Measurements from ENCODE around the gene STEAP1B. TPM values are rescaled to one million over a fixed set of nuclear protein-coding genes. Genes with fewer than 3 reads are reported as not detected.
A peak's percentile ranks its signal among the peaks of the same experiment; 100 is the strongest.
"Not testable (repeated sequence)": the region's sequence is repeated elsewhere in the genome, so short reads cannot be mapped to it uniquely, and the experiment has no call there.

The STEAP1B gene
- total and polyA plus RNA-seq, 2 experiments from 2014 or later = 0.16 TPM; not detected in 1

DNA sequence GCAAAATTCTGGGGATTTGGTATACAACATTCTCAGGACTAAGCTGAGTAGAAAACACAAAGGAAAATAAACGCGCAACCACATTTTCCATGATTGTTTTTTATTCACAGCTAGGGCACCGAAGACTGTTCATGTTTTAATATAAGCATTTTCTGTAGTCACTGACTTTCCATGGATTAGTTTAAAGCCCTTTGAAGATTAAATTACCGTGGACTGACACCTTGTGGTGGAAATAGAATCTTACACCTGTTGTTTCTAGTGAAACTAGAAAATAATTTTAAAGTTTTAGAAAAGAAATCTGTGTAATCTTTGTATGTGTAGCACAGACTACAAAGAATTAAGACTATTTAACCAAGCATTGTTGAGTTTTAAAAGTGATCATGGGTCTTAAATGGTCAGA, 1.3 kb upstream of the STEAP1B start:
- DNase-seq (ENCODE audit: low read depth in 1 of 2, low spot score in 1 of 2) = peak; percentile 36 to 44
- H3K4me3 ChIP-seq; H3K4me1 ChIP-seq (ENCODE audit: low read depth); H3K27me3 ChIP-seq; H3K27ac ChIP-seq; H3K36me3 ChIP-seq; H3K9me3 ChIP-seq (ENCODE audit: low read depth): not testable (repeated sequence)
- TF ChIP-seq, protein P1, sequence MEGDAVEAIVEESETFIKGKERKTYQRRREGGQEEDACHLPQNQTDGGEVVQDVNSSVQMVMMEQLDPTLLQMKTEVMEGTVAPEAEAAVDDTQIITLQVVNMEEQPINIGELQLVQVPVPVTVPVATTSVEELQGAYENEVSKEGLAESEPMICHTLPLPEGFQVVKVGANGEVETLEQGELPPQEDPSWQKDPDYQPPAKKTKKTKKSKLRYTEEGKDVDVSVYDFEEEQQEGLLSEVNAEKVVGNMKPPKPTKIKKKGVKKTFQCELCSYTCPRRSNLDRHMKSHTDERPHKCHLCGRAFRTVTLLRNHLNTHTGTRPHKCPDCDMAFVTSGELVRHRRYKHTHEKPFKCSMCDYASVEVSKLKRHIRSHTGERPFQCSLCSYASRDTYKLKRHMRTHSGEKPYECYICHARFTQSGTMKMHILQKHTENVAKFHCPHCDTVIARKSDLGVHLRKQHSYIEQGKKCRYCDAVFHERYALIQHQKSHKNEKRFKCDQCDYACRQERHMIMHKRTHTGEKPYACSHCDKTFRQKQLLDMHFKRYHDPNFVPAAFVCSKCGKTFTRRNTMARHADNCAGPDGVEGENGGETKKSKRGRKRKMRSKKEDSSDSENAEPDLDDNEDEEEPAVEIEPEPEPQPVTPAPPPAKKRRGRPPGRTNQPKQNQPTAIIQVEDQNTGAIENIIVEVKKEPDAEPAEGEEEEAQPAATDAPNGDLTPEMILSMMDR (IDR thresholded peaks at IDR 0.05; ENCODE audit: low read depth, low read length) = peak; percentile 30

DNA sequence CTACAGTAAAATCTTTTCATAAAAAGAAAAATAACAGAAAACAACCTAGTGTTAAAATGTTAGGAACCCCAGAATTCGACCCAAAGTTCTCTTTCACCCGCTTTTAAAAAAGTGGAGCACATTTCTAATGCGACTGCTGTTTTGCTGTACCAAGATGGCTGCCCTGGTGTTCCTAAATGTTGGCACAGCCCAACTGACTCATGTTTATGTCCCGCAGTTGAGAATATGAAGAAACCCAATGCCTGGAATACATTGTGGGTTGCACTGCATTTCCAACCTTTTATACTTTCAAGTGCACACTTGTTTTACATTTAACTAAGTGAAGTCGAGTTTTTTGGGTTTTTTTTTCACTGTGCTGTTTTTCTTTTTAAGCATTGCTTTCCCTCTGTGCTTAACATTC, 944 bp downstream of the STEAP1B start:
- no peaks in the 10 kb centered on the region for H3K9me3 ChIP-seq (ENCODE audit: low read depth)
- H3K27ac ChIP-seq = no peak overlapping the region
- no peak for DNase-seq (ENCODE audit: low read depth in 1 of 2, low spot score in 1 of 2)
- TF ChIP-seq, protein P1 (IDR thresholded peaks at IDR 0.05; ENCODE audit: low read depth, low read length) = no peak
- H3K36me3 ChIP-seq = no peaks in the 10 kb centered on the region
- H3K27me3 ChIP-seq = peaks cover 8% of the 10 kb centered on the region
- H3K4me3 ChIP-seq = no peak overlapping the region
- no peaks in the 10 kb centered on the region for H3K4me1 ChIP-seq (ENCODE audit: low read depth)

DNA sequence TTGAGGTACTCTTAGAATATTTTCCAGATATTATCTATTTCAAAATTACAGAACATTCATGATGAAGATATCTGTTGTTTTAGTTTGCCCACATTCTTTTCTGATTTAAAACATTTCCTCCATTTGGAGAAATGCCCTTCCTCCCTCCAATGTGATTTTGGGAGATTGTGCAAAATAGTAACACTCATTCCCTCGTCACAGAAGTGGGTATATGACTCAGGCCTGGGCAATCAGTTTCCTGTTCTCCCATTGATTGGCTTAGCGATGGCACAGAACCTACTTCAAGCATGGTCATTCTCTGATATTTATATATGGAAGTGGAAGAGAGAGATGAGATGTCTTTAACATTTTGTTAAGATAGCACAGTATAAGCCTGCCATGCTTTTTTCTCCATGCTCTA, 3.1 kb downstream of the STEAP1B start:
- H3K4me3 ChIP-seq; H3K27me3 ChIP-seq; H3K36me3 ChIP-seq; H3K9me3 ChIP-seq (ENCODE audit: low read depth); H3K4me1 ChIP-seq (ENCODE audit: low read depth); DNase-seq (ENCODE audit: low read depth in 1 of 2, low spot score in 1 of 2); H3K27ac ChIP-seq: not testable (repeated sequence)

DNA sequence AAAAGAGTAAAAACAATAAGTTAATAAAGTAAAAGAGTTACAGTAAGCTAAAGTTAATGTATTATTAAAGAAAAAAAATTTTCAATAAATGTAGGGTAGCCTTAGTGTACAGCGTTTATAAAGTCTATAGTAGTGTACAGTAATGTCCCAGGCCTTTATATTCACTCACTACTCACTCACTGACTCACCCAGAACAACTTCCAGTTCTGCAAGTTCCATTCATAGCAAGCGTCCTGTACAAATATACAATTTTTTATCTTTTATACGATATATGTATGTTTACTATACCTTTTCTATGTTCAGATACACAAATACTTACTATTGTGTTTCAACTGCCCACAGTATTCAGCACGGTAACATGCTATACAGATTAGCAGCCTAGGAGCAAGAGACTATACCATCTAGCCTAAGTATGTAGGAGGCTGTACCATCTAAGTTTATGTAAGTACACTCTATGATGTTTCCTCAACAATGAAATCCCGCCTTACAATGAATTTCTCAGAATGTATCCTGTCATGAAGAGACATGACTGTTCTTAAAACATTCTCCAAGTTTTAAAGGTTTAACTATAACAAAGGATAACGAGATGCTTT, 3.6 kb downstream of the STEAP1B start:
- not testable (repeated sequence) for DNase-seq (ENCODE audit: low read depth in 1 of 2, low spot score in 1 of 2)

DNA sequence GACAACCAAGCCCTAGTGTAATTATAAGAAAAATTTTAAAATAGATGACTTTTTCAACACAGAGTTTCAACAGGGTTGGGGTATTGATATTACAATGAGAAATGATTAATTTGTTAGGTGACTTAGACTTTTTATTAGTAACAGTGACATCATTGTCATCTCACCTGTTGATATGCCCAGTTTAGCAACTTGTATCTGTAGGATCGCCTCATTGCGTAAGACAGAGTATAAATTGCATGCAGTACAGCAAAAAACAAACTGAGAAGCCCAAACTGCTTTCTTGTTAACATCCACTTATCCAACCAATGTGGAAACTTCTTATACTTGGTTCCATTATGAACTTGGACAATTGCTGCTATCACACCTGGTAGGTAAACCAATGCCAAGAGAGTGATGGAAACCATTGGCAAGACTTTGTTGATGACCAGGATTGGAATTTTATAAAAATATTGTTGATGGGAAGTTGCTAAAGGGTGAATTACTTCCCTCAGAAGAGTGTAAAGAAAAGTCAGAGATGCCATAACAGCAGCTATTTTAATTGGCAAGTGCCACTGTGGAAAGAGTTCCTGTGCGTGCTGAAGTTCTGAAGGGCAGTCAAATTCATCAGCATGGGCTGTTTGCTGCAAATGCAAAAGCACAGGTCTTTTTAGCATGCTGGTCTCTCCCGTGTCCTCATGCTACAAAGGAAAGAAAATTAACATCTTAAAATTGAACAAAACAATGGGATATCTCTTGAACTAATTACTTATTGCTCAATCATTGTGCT, 6.6 kb downstream of the STEAP1B start:
- not testable (repeated sequence) for DNase-seq (ENCODE audit: low read depth in 1 of 2, low spot score in 1 of 2); H3K9me3 ChIP-seq (ENCODE audit: low read depth); H3K27ac ChIP-seq; H3K4me1 ChIP-seq (ENCODE audit: low read depth); H3K27me3 ChIP-seq; H3K4me3 ChIP-seq; H3K36me3 ChIP-seq

More for the DNA sequence above, 3.6 kb downstream of the STEAP1B start:
- H3K9me3 ChIP-seq (ENCODE audit: low read depth); H3K27me3 ChIP-seq; H3K36me3 ChIP-seq; H3K4me1 ChIP-seq (ENCODE audit: low read depth); H3K4me3 ChIP-seq; H3K27ac ChIP-seq: not testable (repeated sequence)

DNA sequence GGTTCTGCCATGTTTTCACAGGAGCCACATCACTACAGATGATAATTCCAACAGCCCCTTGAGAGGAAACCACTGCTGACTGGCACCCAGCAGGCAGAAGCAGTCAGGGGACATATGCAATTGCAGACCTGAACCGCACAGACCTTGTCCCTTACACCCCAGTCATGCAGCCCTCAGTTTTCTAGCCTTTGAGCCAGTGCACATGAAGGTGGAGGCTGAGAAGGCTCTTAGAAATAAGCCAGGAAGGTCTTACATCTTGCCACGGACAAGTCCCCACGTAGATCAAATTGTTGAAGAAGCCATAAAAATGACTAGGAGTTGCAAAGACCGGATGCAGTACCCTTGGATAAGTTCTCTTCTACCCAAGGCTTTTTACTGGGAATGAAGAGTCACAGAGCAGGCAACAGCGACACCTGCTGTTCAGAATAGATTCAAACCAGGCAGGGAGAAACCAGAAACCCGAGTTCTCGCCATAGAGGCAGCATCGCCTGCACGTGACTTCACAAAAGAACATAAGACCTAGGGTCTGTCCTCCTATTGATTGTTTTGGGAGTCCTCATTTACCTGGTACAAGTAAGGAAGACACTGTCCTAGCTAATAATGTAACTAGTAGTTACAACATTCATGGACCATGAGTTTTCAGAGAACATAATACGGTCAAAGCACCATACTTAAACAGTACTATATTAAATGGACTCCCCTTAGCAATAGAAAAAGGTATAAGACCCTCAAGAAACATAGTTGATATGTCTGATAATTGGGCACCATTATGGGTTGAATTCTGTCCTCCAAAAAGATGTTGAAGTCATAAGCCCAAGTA, 11.1 kb downstream of the STEAP1B start:
- Histone ChIP-seq H3K27ac (no peak overlapping the region), H3K4me3 (no peak overlapping the region)
- TF ChIP-seq, protein P1 (IDR thresholded peaks at IDR 0.05; ENCODE audit: low read depth, low read length) = peak; percentile 88

More for the DNA sequence above, 11.1 kb downstream of the STEAP1B start:
- Histone ChIP-seq H3K36me3 (no peaks in the 10 kb centered on the region), H3K4me1 (ENCODE audit: low read depth) (no peaks in the 10 kb centered on the region), H3K27me3 (no peaks in the 10 kb centered on the region), H3K9me3 (ENCODE audit: low read depth) (no peaks in the 10 kb centered on the region)
- DNase-seq (ENCODE audit: low read depth in 1 of 2, low spot score in 1 of 2) = peak; percentile 78 to 79
